HepG2 (cell line): ENCODE data around the gene ANKRD52. TPM values are rescaled to one million over a fixed set of nuclear protein-coding genes. Genes with fewer than 3 reads are reported as not detected.

Source experiments
- EEA1 ChIP-seq: sonication (generic); formaldehyde crosslinking; IDR thresholded peaks from 2 replicates; pipeline ENCODE4 v1.5.1; 2020; ENCODE audit warnings: mild to moderate bottlenecking, missing genetic modification reagents, borderline replicate concordance
- FOXJ3 ChIP-seq: sonication (generic); formaldehyde crosslinking; IDR thresholded peaks from 2 replicates; pipeline ENCODE4 v1.4.0; 2020; ENCODE audit warnings: missing genetic modification reagents, mild to moderate bottlenecking, borderline replicate concordance
- MIXL1 ChIP-seq: IDR thresholded peaks from 2 replicates; pipeline ENCODE4 v1.6.1; 2016
- PPARG ChIP-seq: conservative IDR thresholded peaks from 2 replicates; pipeline ENCODE4 v1.6.1; 2016; ENCODE audit warnings: missing biosample characterization, missing genetic modification reagents
- REST ChIP-seq, 2 experiments: IDR thresholded peaks; 2 replicates each; pipeline ENCODE4 v1.6.1; 2011 to 2012; ENCODE audit warnings: low read length in 2 of 2, borderline replicate concordance in 1 of 2, low read depth in 1 of 2, mild to moderate bottlenecking in 1 of 2, moderate library complexity in 1 of 2
- SMAD1 ChIP-seq: sonication (generic); formaldehyde crosslinking; IDR thresholded peaks from 2 replicates; pipeline ENCODE4 v1.4.0; 2020; ENCODE audit warnings: missing genetic modification reagents, low read depth, mild to moderate bottlenecking, borderline replicate concordance
- SOX5 ChIP-seq: IDR thresholded peaks from 2 replicates; pipeline ENCODE4 v1.6.1; 2016; ENCODE audit warnings: borderline replicate concordance
- SRF ChIP-seq: IDR thresholded peaks from 2 replicates; pipeline ENCODE4 v1.6.1; 2011; ENCODE audit warnings: mild to moderate bottlenecking, low read depth, low read length, moderate library complexity
- THYN1 ChIP-seq: sonication (generic); formaldehyde crosslinking; IDR thresholded peaks from 2 replicates; pipeline ENCODE4 v1.8.1; 2023; ENCODE audit warnings: low read depth, mild to moderate bottlenecking, moderate library complexity, missing genetic modification reagents, borderline replicate concordance
- YEATS4 ChIP-seq: sonication (generic); formaldehyde crosslinking; IDR thresholded peaks from 2 replicates; pipeline ENCODE4 v1.4.0; 2020; ENCODE audit warnings: missing genetic modification reagents, borderline replicate concordance
- ZMYM3 ChIP-seq: sonication (generic); formaldehyde crosslinking; IDR thresholded peaks from 2 replicates; pipeline ENCODE4 v1.5.1; 2020; ENCODE audit warnings: mild to moderate bottlenecking, missing genetic modification reagents
- ZNF260 ChIP-seq: sonication (generic); formaldehyde crosslinking; IDR thresholded peaks from 2 replicates; pipeline ENCODE4 v1.4.0; 2020; ENCODE audit warnings: missing genetic modification reagents, low read depth, mild to moderate bottlenecking, borderline replicate concordance
- ZNF281 ChIP-seq: sonication (generic); formaldehyde crosslinking; IDR thresholded peaks from 2 replicates; pipeline ENCODE4 v1.4.0; 2020; ENCODE audit warnings: missing genetic modification reagents, borderline replicate concordance
- ZNF770 ChIP-seq: sonication (generic); formaldehyde crosslinking; IDR thresholded peaks from 2 replicates; pipeline ENCODE4 v1.5.0; 2020; ENCODE audit warnings: mild to moderate bottlenecking, missing genetic modification reagents
- polyA plus RNA-seq, 8 experiments: library from polyadenylated mRNA; depleted of rRNA in 3 of 8; stranded (reverse) in 7 of 8; unstranded in 1 of 8; fragments of >200 nt; fragmentation: Illumina TruSeq in 4 of 8; extraction: Trizol in 4 of 8; gene quantifications; 2 replicates each; pipeline versions ENCODE4 v1.2.1 to v1.2.3, GENCODE V29; 2011 to 2016; ENCODE audit warnings: low read depth in 4 of 8, missing spikeins in 1 of 8, mixed read lengths in 1 of 8; ENCODE audit not compliant: insufficient read depth in 1 of 8
- total RNA-seq, 5 experiments: library from RNA; depleted of rRNA; stranded (reverse); fragments of >200 nt; fragmentation: Illumina TruSeq; extraction: Trizol; gene quantifications; 2 replicates each; pipeline ENCODE4 v1.2.3, GENCODE V29; 2016; ENCODE audit warnings: low read depth in 1 of 5
- TF ChIP-seq, protein P1 (sequence below): sonication (generic); formaldehyde crosslinking; IDR thresholded peaks from 2 replicates; pipeline ENCODE4 v1.4.0; 2020; ENCODE audit warnings: mild to moderate bottlenecking, missing genetic modification reagents

ANKRD52 gene
- total and polyA plus RNA-seq, 2 of the 13 experiments (the other 11 are each of a cell fraction or from before 2014, with no cell fraction given) = 7.8 to 9.2 TPM

- TF ChIP-seq ZNF281 (CRISPR knock-in tag) = no peak
- TF ChIP-seq THYN1 (CRISPR knock-in tag) = no peak
- TF ChIP-seq, protein P1, sequence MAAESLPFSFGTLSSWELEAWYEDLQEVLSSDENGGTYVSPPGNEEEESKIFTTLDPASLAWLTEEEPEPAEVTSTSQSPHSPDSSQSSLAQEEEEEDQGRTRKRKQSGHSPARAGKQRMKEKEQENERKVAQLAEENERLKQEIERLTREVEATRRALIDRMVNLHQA (CRISPR knock-in tag) = no peak
- peak; percentile 80 for TF ChIP-seq ZNF770 (CRISPR knock-in tag)
- TF ChIP-seq MIXL1 = no peak
- TF ChIP-seq SOX5 (CRISPR knock-in tag) = peak; percentile 57; the same call in 1 of the 2 replicates
- TF ChIP-seq EEA1 = no peak
- TF ChIP-seq YEATS4 (CRISPR knock-in tag) = no peak
- no peak for TF ChIP-seq FOXJ3 (CRISPR knock-in tag)
- no peak for TF ChIP-seq ZNF260
- TF ChIP-seq SRF = peak; percentile 80
- TF ChIP-seq REST (IDR thresholded peaks at IDR 0.05; ENCODE audit: borderline replicate concordance in 1 of 2, low read depth in 1 of 2, low read length in 2 of 2) = no peak
- TF ChIP-seq ZMYM3 (CRISPR knock-in tag) = 0 out of 2 replicates have a peak, but pooled peaks have one; percentile 14
- TF ChIP-seq PPARG = no peak
- TF ChIP-seq SMAD1 (CRISPR knock-in tag) = no peak
Observed at GRCh38 chr12:56288705-56289387, 30.7 kb upstream of the ANKRD52 start (continued).
